H9 (cell line): ENCODE results near the gene SERTAD2. TPM values are rescaled to one million over a fixed set of nuclear protein-coding genes. Genes with fewer than 3 reads are reported as not detected.
A peak's percentile ranks its signal among the peaks of the same experiment; 100 is the strongest.

Source experiments
- DNase-seq: peaks from one replicate; pipeline ENCODE4 v3.0.0-alpha.2; 2017
- H2AFZ ChIP-seq: one replicate; pipeline ENCODE4 v1.6.1; 2013; ENCODE audit warnings: mild to moderate bottlenecking, low read length, control low read depth, moderate library complexity
- H2AK5ac ChIP-seq: 2 replicates; pipeline ENCODE4 v1.6.1; 2013; ENCODE audit warnings: low read length, control low read depth, mixed read lengths; ENCODE audit not compliant: insufficient read length
- H2BK120ac ChIP-seq: one replicate; pipeline ENCODE4 v1.6.1; 2013; ENCODE audit warnings: low read depth, mild to moderate bottlenecking, low read length, control low read depth, inconsistent platforms; ENCODE audit not compliant: poor library complexity, severe bottlenecking
- H2BK12ac ChIP-seq: 2 replicates; pipeline ENCODE4 v1.6.1; 2013; ENCODE audit warnings: low read length, control low read depth, mixed read lengths, low read depth; ENCODE audit not compliant: insufficient read length
- H2BK15ac ChIP-seq: 2 replicates; pipeline ENCODE4 v1.6.1; 2013; ENCODE audit warnings: low read depth, low read length, control low read depth
- H2BK20ac ChIP-seq: one replicate; pipeline ENCODE4 v1.6.1; 2013; ENCODE audit warnings: low read depth, mild to moderate bottlenecking, low read length, control low read depth, inconsistent platforms; ENCODE audit not compliant: poor library complexity, severe bottlenecking
- H2BK5ac ChIP-seq: 2 replicates; pipeline ENCODE4 v1.6.1; 2013; ENCODE audit warnings: low read length, control low read depth, mixed read lengths; ENCODE audit not compliant: insufficient read length
- H3K14ac ChIP-seq: 2 replicates; pipeline ENCODE4 v1.6.1; 2013; ENCODE audit warnings: low read length, control low read depth; ENCODE audit not compliant: insufficient read depth
- H3K18ac ChIP-seq: 2 replicates; pipeline ENCODE4 v1.6.1; 2013; ENCODE audit warnings: low read depth, mild to moderate bottlenecking, mixed read lengths, low read length, control low read depth; ENCODE audit not compliant: insufficient read length
- H3K23ac ChIP-seq: 2 replicates; pipeline ENCODE4 v1.6.1; 2013; ENCODE audit warnings: low read length, control low read depth, mixed read lengths, low read depth; ENCODE audit not compliant: insufficient read length
- H3K23me2 ChIP-seq: 2 replicates; pipeline ENCODE4 v1.6.1; 2013; ENCODE audit warnings: low read depth, mild to moderate bottlenecking, mixed read lengths, low read length, control low read depth; ENCODE audit not compliant: insufficient read length, poor library complexity, severe bottlenecking
- H3K27ac ChIP-seq: 2 replicates; pipeline ENCODE4 v1.5.1; 2013; ENCODE audit warnings: low read length, control low read depth, mixed read lengths, low read depth; ENCODE audit not compliant: insufficient read length
- H3K27me3 ChIP-seq: 2 replicates; pipeline ENCODE4 v1.6.1; 2013; ENCODE audit warnings: low read length, control low read depth, inconsistent platforms; ENCODE audit not compliant: insufficient read depth
- H3K4ac ChIP-seq: 2 replicates; pipeline ENCODE4 v1.6.1; 2013; ENCODE audit warnings: low read depth, mild to moderate bottlenecking, control low read depth, inconsistent platforms, low read length, moderate library complexity
- H3K4me1 ChIP-seq: 2 replicates; pipeline ENCODE4 v1.6.1; 2013; ENCODE audit warnings: low read length, control low read depth, inconsistent platforms; ENCODE audit not compliant: insufficient read depth
- H3K4me2 ChIP-seq: 2 replicates; pipeline ENCODE4 v1.6.1; 2013; ENCODE audit warnings: low read length, control low read depth, mixed read lengths; ENCODE audit not compliant: insufficient read length, insufficient read depth
- H3K56ac ChIP-seq: 2 replicates; pipeline ENCODE4 v1.6.1; 2013; ENCODE audit warnings: low read depth, mild to moderate bottlenecking, mixed read lengths, low read length, control low read depth; ENCODE audit not compliant: insufficient read length
- H3K79me1 ChIP-seq: 2 replicates; pipeline ENCODE4 v1.6.1; 2013; ENCODE audit warnings: low read depth, mild to moderate bottlenecking, moderate library complexity, low read length, control low read depth, inconsistent platforms; ENCODE audit not compliant: insufficient read depth, poor library complexity, severe bottlenecking
- H3K79me2 ChIP-seq: 2 replicates; pipeline ENCODE4 v1.6.1; 2013; ENCODE audit warnings: low read length, control low read depth, inconsistent platforms; ENCODE audit not compliant: insufficient read depth
- H3K9ac ChIP-seq: 2 replicates; pipeline ENCODE4 v1.6.1; 2013; ENCODE audit warnings: low read length, control low read depth, mixed read lengths; ENCODE audit not compliant: insufficient read length; ENCODE audit errors: extremely low read depth
- H3K9me3 ChIP-seq: one replicate; pipeline ENCODE4 v1.6.1; 2013; ENCODE audit warnings: low read depth, low read length, inconsistent platforms; ENCODE audit not compliant: control insufficient read depth
- H3T11ph ChIP-seq: one replicate; pipeline ENCODE4 v1.6.1; 2013; ENCODE audit warnings: mild to moderate bottlenecking, low read length, control low read depth, inconsistent platforms
- H4K20me1 ChIP-seq: one replicate; pipeline ENCODE4 v1.6.1; 2013; ENCODE audit not compliant: control insufficient read depth, insufficient read length, insufficient read depth
- H4K5ac ChIP-seq: 2 replicates; pipeline ENCODE4 v1.6.1; 2013; ENCODE audit warnings: low read depth, mild to moderate bottlenecking, mixed read lengths, low read length, control low read depth; ENCODE audit not compliant: insufficient read length
- H4K8ac ChIP-seq: replicated peaks from 2 replicates; pipeline ENCODE4 v1.6.1; 2013; ENCODE audit warnings: low read length, control low read depth, mixed read lengths, low read depth; ENCODE audit not compliant: insufficient read length
- H4K91ac ChIP-seq: 2 replicates; pipeline ENCODE4 v1.6.1; 2013; ENCODE audit warnings: low read depth, mild to moderate bottlenecking, moderate library complexity, mixed read lengths, low read length, control low read depth; ENCODE audit not compliant: insufficient read length
- H3K27ac Mint-ChIP-seq, 3 experiments: 2 replicates in 2 of 3; 3 replicates in 1 of 3; pipeline ENCODE4 v1.8.0; 2020 to 2021; ENCODE audit warnings: mixed read lengths in 3 of 3, mild to moderate bottlenecking in 1 of 3, moderate library complexity in 1 of 3
- H3K27me3 Mint-ChIP-seq: 2 replicates; pipeline ENCODE4 v1.8.0; 2021; ENCODE audit warnings: low read depth, mild to moderate bottlenecking, moderate library complexity, mixed read lengths
- H3K36me3 Mint-ChIP-seq, 3 experiments: 2 replicates in 2 of 3; 3 replicates in 1 of 3; pipeline ENCODE4 v1.8.0; 2020 to 2021; ENCODE audit warnings: low read depth in 3 of 3, mixed read lengths in 3 of 3; ENCODE audit not compliant: insufficient read depth in 1 of 3
- H3K4me1 Mint-ChIP-seq, 2 experiments: 2 replicates each; pipeline ENCODE4 v1.8.0; 2020; ENCODE audit warnings: mixed read lengths in 2 of 2
- H3K4me3 Mint-ChIP-seq, 2 experiments: 2 replicates in 1 of 2; 3 replicates in 1 of 2; pipeline ENCODE4 v1.8.0; 2020 to 2021; ENCODE audit warnings: mild to moderate bottlenecking in 2 of 2, mixed read lengths in 2 of 2, moderate library complexity in 1 of 2
- H3K9me3 Mint-ChIP-seq, 2 experiments: 2 replicates in 1 of 2; 3 replicates in 1 of 2; pipeline ENCODE4 v1.8.0; 2020; ENCODE audit warnings: mild to moderate bottlenecking in 2 of 2, mixed read lengths in 2 of 2, moderate library complexity in 1 of 2
- CTCF ChIP-seq: fragments of 200-600 bp; sonication (generic); conservative IDR thresholded peaks from 3 replicates; pipeline ENCODE4 v1.8.0; 2021; ENCODE audit warnings: antibody characterized with exemption, mild to moderate bottlenecking
- WGBS: extraction: QIAGEN DNeasy Blood & Tissue Kit; methylation state at CpG from one replicate; pipeline ENCODE4 v1.1.7; 2013; ENCODE audit warnings: missing lambda C conversion rate, low lambda C conversion rate, mixed read lengths; ENCODE audit not compliant: insufficient read length; ENCODE audit errors: extremely low coverage; 5-methylcytosine and 5-hydroxymethylcytosine counted together
- total RNA-seq: library from RNA; stranded (reverse); gene quantifications from 2 replicates; pipeline ENCODE4 v1.2.1, GENCODE V29; 2021

Gene SERTAD2
- total RNA-seq, 1 experiment from 2014 or later = 3.5 TPM

GRCh38 chr2:64659252-64659651 lies 5.5 kb upstream of the SERTAD2 start:
- H2AK5ac ChIP-seq = no peak overlapping the region
- H2BK12ac ChIP-seq = no peak overlapping the region
- H3K4me1 Mint-ChIP-seq = peaks cover 12% of the 10 kb centered on the region in 2 experiments
- H3K4me2 ChIP-seq = no peak overlapping the region
- H3T11ph ChIP-seq = no peak overlapping the region
- no peak overlapping the region for H4K5ac ChIP-seq
- H3K23me2 ChIP-seq = peaks cover 4% of the 10 kb centered on the region
- no peaks in the 10 kb centered on the region for H3K79me2 ChIP-seq
- no peak overlapping the region for H2BK5ac ChIP-seq
- no peak overlapping the region for H3K56ac ChIP-seq
- H3K4ac ChIP-seq = no peak overlapping the region
- H3K79me1 ChIP-seq = no peaks in the 10 kb centered on the region
- H3K4me3 Mint-ChIP-seq = no peak overlapping the region; a peak in 1 of 5 replicates
- no peak overlapping the region for H3K9ac ChIP-seq
- H3K14ac ChIP-seq = no peak overlapping the region
- H3K9me3 Mint-ChIP-seq = no peaks in the 10 kb centered on the region
- no peak overlapping the region for H3K18ac ChIP-seq
- H4K91ac ChIP-seq = no peak overlapping the region
- H3K9me3 ChIP-seq = no peaks in the 10 kb centered on the region
- H3K23ac ChIP-seq = no peak overlapping the region
- peak overlapping the region in 2 of 3 experiments; percentile 2 to 11; a peak in 2 of 7 replicates for H3K27ac Mint-ChIP-seq
- H3K27ac ChIP-seq = no peak overlapping the region
- no peak overlapping the region for H4K8ac ChIP-seq
- H3K27me3 ChIP-seq = no peaks in the 10 kb centered on the region; the same call in 1 of the 2 replicates
- DNase-seq = no peak
- no peaks in the 10 kb centered on the region for H3K36me3 Mint-ChIP-seq
- WGBS = no CpG with 5 or more reads among the region's 2 CpGs
- TF ChIP-seq CTCF = no peak
- no peaks in the 10 kb centered on the region for H3K4me1 ChIP-seq
- no peaks in the 10 kb centered on the region for H4K20me1 ChIP-seq
- H2AFZ ChIP-seq = no peak overlapping the region
- peaks cover 35% of the 10 kb centered on the region for H3K27me3 Mint-ChIP-seq
- H2BK20ac ChIP-seq = no peak overlapping the region
- H2BK15ac ChIP-seq = no peak overlapping the region
- no peak overlapping the region for H2BK120ac ChIP-seq
